22Rv1 (cell line): ENCODE measurements around the gene SLC8A1.

Source experiments
- H3K27ac ChIP-seq: fragments of 450-650 bp; 2 replicates; pipeline ENCODE4 v1.5.1; 2017
- ZFX ChIP-seq: fragments of 450-650 bp; IDR thresholded peaks from 2 replicates; pipeline ENCODE4 v1.6.1; 2017; ENCODE audit warnings: antibody characterized with exemption, borderline replicate concordance
- TF ChIP-seq, protein P1 (sequence below): fragments of 450-650 bp; IDR thresholded peaks from 2 replicates; pipeline ENCODE4 v1.5.1; 2017; ENCODE audit warnings: mild to moderate bottlenecking

The SLC8A1 gene

DNA sequence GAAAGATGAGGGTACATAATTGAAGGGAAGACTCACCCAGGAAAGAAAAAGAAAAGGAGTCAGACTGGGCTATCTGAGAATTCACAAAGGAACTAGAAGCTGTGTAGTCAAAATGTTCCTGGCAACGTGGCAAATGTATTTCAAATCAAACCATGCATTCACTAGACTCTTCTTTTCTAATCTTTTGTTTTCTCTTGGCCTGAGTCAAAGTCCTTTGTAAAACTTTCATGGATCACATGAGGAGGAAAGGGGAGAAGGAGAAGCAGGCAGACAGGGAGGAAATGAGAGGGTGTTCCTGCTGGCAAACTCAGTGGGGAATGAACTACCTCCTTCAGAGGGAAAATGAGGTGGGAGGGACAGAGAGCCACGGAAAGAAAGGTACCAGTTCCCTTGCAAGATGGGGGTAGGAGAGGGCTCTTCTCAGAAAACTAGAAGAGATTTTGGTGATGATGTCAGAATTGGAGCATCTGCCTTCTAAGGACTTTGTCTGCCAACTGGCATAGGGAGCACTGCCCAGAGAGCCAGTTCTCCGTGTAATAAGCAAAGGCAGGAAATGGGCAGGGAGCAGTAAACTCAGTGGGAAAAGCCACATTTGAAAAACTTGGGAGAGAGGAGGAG, 51.4 kb downstream of the SLC8A1 start:
- H3K27ac ChIP-seq = no peak overlapping the region
- no peak for TF ChIP-seq ZFX
- TF ChIP-seq, protein P1, sequence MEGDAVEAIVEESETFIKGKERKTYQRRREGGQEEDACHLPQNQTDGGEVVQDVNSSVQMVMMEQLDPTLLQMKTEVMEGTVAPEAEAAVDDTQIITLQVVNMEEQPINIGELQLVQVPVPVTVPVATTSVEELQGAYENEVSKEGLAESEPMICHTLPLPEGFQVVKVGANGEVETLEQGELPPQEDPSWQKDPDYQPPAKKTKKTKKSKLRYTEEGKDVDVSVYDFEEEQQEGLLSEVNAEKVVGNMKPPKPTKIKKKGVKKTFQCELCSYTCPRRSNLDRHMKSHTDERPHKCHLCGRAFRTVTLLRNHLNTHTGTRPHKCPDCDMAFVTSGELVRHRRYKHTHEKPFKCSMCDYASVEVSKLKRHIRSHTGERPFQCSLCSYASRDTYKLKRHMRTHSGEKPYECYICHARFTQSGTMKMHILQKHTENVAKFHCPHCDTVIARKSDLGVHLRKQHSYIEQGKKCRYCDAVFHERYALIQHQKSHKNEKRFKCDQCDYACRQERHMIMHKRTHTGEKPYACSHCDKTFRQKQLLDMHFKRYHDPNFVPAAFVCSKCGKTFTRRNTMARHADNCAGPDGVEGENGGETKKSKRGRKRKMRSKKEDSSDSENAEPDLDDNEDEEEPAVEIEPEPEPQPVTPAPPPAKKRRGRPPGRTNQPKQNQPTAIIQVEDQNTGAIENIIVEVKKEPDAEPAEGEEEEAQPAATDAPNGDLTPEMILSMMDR = no peak

DNA sequence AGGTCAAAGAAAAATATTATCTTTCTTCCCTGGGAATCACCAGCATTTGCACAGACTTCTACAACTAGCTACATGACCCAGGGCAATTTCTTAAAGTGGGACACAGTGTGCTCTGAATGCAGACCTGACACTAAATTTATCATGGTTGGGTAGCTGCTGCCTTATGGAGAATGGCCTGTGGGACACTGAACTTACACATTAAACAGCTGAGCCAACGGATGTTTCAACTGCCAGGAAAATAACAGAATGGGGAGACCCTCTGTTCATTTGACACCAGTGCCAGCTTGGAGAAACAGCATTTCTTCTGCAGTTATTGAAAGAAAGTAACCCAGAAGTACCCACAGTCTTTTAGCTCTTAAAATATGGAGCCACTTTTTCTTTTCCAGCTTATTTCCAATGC, 54.1 kb downstream of the SLC8A1 start:
- H3K27ac ChIP-seq = no peak overlapping the region
- TF ChIP-seq, protein P1 = no peak
- TF ChIP-seq ZFX = no peak

DNA sequence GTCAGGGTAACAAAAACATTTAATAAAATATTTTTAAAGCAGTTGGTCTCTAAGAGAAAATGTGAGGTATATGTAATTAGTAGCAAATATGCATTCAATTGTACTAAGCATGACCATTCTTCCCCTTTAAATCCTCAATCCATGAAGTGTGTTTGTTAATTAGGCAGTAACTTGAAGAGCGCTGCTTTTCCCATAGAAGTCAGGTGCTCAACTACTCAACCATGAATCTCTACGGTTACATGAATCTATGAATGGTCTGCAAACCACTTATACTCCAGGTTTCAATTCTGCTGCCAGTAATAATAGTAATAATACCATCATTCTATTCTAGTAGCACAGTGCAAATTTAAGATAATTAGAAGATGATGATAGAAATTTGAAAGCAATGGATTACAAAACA, 55.8 kb downstream of the SLC8A1 start:
- no peak for TF ChIP-seq ZFX
- H3K27ac ChIP-seq = no peak overlapping the region

DNA sequence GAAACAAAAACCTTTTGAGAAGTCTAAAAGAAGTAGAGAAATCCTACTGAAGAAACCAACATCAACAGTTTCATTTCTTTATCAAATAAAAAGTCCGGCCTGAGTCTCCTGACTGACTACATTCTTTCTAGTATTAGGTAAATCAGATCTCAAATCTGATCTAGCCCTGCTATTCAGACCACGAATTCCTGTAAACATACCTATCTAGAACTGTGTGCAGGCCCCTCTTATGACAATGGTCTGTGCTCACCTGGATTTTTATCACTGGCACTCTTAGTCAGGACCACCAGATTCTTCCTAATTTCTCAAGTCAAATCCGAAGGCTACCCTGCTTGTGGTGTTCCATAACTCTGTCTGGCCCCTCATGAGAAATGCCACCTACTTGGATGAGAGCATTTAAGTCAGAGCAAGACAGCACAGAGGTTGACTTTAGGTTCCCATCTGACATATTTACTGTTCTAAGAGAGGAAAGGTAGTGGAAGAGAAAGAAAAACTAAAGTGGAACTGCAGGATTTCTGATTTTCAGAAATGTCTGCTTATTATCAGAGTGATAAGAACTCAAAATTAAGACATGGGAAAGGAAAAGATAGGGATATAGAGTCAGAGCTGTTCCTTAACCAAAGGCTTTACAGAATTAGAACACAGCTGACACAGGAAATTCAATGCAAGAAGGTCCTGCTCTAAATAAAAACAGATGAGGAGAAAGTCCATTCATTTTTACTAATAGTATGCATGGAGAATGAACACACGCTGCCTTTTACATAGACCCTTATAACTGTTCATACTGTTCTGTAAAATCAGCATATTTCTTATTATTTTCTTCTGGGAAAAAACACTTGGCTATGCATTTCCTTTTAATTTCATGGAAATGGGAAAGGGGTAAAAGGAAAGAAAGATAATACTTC, 56.5 kb downstream of the SLC8A1 start:
- TF ChIP-seq, protein P1 = no peak
- TF ChIP-seq ZFX = no peak
- H3K27ac ChIP-seq = no peak overlapping the region

DNA sequence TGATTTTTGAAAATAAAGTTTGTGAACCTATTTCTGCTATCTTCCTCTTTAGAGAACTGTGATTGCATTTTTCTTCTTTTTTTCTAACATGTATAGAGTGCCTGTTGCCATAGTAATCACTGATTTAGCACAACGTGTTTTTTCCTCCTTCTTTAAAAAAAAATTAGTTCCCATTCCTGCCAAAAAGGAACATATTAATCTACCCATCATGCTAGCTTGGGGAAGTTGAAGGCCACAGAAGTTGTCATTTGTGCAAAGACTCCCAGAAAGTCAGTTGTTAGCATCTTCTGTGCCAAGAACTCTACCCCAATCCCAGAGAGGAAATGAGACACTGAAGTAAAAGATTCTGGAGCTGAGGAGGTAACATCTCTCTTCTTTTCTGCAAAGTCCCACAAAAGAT, 57.3 kb downstream of the SLC8A1 start:
- no peak overlapping the region for H3K27ac ChIP-seq
- TF ChIP-seq, protein P1 = no peak
- no peak for TF ChIP-seq ZFX

DNA sequence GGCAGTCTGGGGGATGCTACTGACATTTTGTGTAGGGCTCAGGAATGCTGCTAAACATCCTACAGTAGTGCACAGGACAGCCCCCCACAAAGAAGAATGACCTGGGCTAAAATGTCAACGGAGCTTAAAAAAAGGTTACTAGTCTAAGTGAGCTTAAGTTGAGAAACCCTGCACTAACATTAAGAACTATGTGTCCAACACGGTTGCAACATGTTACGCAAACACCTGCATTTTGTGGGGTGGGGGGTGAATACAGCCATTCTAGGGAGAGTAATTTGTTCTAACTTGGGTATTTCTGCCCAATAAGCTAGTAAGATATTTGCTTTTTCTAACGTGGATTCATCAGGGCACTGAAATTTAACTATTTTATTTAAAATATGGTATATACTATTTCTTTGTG, 57.9 kb downstream of the SLC8A1 start:
- no peak for TF ChIP-seq ZFX
- TF ChIP-seq, protein P1 = no peak
- H3K27ac ChIP-seq = no peak overlapping the region

DNA sequence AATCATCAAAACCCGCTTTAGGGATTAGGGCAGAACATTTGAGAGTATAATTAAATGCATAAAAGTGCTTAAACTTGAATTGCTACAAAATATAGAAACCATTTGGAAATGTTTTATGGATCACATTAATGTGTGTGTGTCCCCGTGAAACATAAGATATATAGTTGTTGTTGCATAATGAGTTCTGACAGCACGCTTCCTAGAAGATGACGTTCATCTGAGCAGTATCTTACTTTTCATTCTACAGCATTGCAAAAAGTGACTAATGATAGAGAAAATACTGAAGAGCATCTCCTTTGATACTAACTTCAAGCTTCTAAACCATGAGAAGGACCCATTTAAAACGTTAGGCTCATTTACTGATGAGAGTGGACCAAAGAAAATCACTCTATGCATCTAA, 63.7 kb downstream of the SLC8A1 start:
- no peak overlapping the region for H3K27ac ChIP-seq
- TF ChIP-seq, protein P1 = no peak
- TF ChIP-seq ZFX = no peak
